Endothelial cell of umbilical vein (primary cell): ENCODE data around the gene CLDN1. TPM values are rescaled to one million over a fixed set of nuclear protein-coding genes. Genes with fewer than 3 reads are reported as not detected.

ENCODE experiments used
- BruUV-seq: library from RNA; stranded (reverse); fragments of 400-500 nt; replicated peaks from 2 replicates; lab custom pipeline; 2021; lab: Mats Ljungman, UMichigan
- CTCF ChIA-PET: fragments of 300-600, 350-600 bp; sonication (Branson Sonifier 250); formaldehyde crosslinking; loops from one replicate; lab custom pipeline; 2021; ENCODE audit warnings: antibody characterized with exemption, inconsistent platforms; lab: Charles Lee
- POLR2A ChIA-PET: fragments of 300-600, 350-600 bp; sonication (Branson Sonifier 250); formaldehyde crosslinking; loops from one replicate; lab custom pipeline; 2021; ENCODE audit warnings: antibody characterized with exemption, inconsistent platforms; lab: Charles Lee
- DNase-seq: peaks from one replicate; pipeline ENCODE4 v3.0.0-alpha.2; 2011; ENCODE audit warnings: low read depth, low spot score
- FAIRE-seq: peaks from 2 replicates; lab custom pipeline; 2011; peaks lifted over from hg19 to GRCh38; lab: Jason Lieb, UNC
- H2AFZ ChIP-seq: 2 replicates; pipeline ENCODE4 v1.6.0; 2012; ENCODE audit warnings: low read depth, low read length, control low read depth, inconsistent platforms
- H3K27ac ChIP-seq: 2 replicates; pipeline ENCODE4 v1.5.1; 2011; ENCODE audit warnings: low read depth, mild to moderate bottlenecking, control low read depth, low read length, moderate library complexity; ENCODE audit not compliant: insufficient read depth
- H3K27me3 ChIP-seq, 2 experiments: 2 replicates each; pipeline versions ENCODE4 v1.6.0 to v1.6.1; 2011; ENCODE audit warnings: low read length in 2 of 2, mixed read lengths in 1 of 2; ENCODE audit not compliant: control insufficient read depth in 2 of 2, insufficient read depth in 2 of 2
- H3K36me3 ChIP-seq, 2 experiments: 2 replicates in 1 of 2; 3 replicates in 1 of 2; pipeline ENCODE4 v1.5.1; 2011; ENCODE audit warnings: low read length in 2 of 2, mild to moderate bottlenecking in 1 of 2, moderate library complexity in 1 of 2; ENCODE audit not compliant: control insufficient read depth in 2 of 2, insufficient read depth in 2 of 2; ENCODE audit errors: extremely low read depth in 1 of 2
- H3K4me1 ChIP-seq: 3 replicates; pipeline ENCODE4 v1.5.1; 2011; ENCODE audit warnings: mild to moderate bottlenecking, low read length; ENCODE audit not compliant: control insufficient read depth, insufficient read depth; ENCODE audit errors: extremely low read depth
- H3K4me2 ChIP-seq: 2 replicates; pipeline ENCODE4 v1.6.1; 2011; ENCODE audit warnings: low read length, control low read depth, mixed read lengths; ENCODE audit not compliant: insufficient read depth
- H3K4me3 ChIP-seq, 3 experiments: fragments of 200-600 bp in 1 of 3; sonication (generic), shearing (Covaris generic) in 1 of 3; replicated peaks in 1 of 3; 2 replicates each; pipeline ENCODE4 v1.5.1; 2011 to 2016; ENCODE audit warnings: control low read depth in 3 of 3, low read length in 3 of 3, mild to moderate bottlenecking in 2 of 3, inconsistent platforms in 1 of 3, low read depth in 1 of 3, moderate library complexity in 1 of 3; ENCODE audit not compliant: insufficient read depth in 1 of 3
- H3K79me2 ChIP-seq: 2 replicates; pipeline ENCODE4 v1.6.0; 2012; ENCODE audit warnings: low read length, inconsistent platforms; ENCODE audit not compliant: control insufficient read depth, insufficient read depth
- H3K9ac ChIP-seq: replicated peaks from 2 replicates; pipeline ENCODE3; 2011; ENCODE audit warnings: low read length, control low read depth; ENCODE audit not compliant: insufficient read depth; ENCODE audit errors: extremely low read depth
- H3K9me1 ChIP-seq: replicated peaks from 3 replicates; pipeline ENCODE4 v1.6.0; 2011; ENCODE audit warnings: mild to moderate bottlenecking, low read length; ENCODE audit not compliant: control insufficient read depth, insufficient read depth; ENCODE audit errors: extremely low read depth
- H3K9me3 ChIP-seq: replicated peaks from 2 replicates; pipeline ENCODE4 v1.5.1; 2012; ENCODE audit warnings: low read length, inconsistent platforms; ENCODE audit not compliant: control insufficient read depth, insufficient read depth
- H4K20me1 ChIP-seq: replicated peaks from 2 replicates; pipeline ENCODE3; 2011; ENCODE audit warnings: mild to moderate bottlenecking, low read length; ENCODE audit not compliant: control insufficient read depth, insufficient read depth; ENCODE audit errors: extremely low read depth
- EZH2 ChIP-seq: IDR thresholded peaks from 2 replicates; pipeline ENCODE4 v1.6.1; 2012; ENCODE audit warnings: borderline replicate concordance, low read depth, mild to moderate bottlenecking, moderate library complexity, low read length, inconsistent platforms; ENCODE audit not compliant: severe bottlenecking
- FOS ChIP-seq: IDR thresholded peaks from 2 replicates; pipeline ENCODE4 v1.6.1; 2011; ENCODE audit warnings: mild to moderate bottlenecking, low read length, moderate library complexity, borderline replicate concordance; ENCODE audit not compliant: insufficient read depth
- GATA2 ChIP-seq: IDR thresholded peaks from 2 replicates; pipeline ENCODE4 v1.7.0; 2011; ENCODE audit warnings: low read depth, mild to moderate bottlenecking, moderate library complexity, mixed read lengths, low read length; ENCODE audit not compliant: insufficient read length, insufficient read depth
- JUN ChIP-seq: IDR thresholded peaks from 2 replicates; pipeline ENCODE4 v1.6.1; 2011; ENCODE audit warnings: borderline replicate concordance, low read depth; ENCODE audit not compliant: insufficient read length, insufficient read depth
- MYC ChIP-seq: IDR thresholded peaks from one replicate; pipeline ENCODE4 v1.6.1; 2011; ENCODE audit warnings: mild to moderate bottlenecking, low read depth, low read length
- POLR2A ChIP-seq: IDR thresholded peaks from 2 replicates; pipeline ENCODE4 v1.6.1; 2012; ENCODE audit warnings: low read depth, mild to moderate bottlenecking, control low read depth, low read length
- POLR2AphosphoS5 ChIP-seq: IDR thresholded peaks from 2 replicates; pipeline ENCODE4 v1.6.1; 2012; ENCODE audit warnings: low read depth, mild to moderate bottlenecking, control low read depth, low read length, moderate library complexity; ENCODE audit not compliant: insufficient read depth
- dilution Hi-C: fragments of 300-500 bp; cut with MboI; formaldehyde crosslinking; loops from one replicate; pipeline ENCODE4 v1.15.0; 2019; ENCODE audit warnings: low sequenced_read_pairs; ENCODE audit not compliant: extremely low pct_ligation_motif_present
- intact Hi-C: fragments of 100-400 bp; cut with micrococcal nuclease; formaldehyde crosslinking; loops from one replicate; pipeline ENCODE4 v1.10.0; 2022
- polyA plus RNA-seq, 4 experiments: library from polyadenylated mRNA; depleted of rRNA in 3 of 4; stranded (reverse) in 3 of 4; unstranded in 1 of 4; fragments of >200 nt; gene quantifications; 2 replicates each; pipeline versions ENCODE4 v1.2.1 to v1.2.3, GENCODE V29; 2011 to 2012; ENCODE audit warnings: missing spikeins in 1 of 4
- total RNA-seq: library from RNA; stranded (reverse); gene quantifications from 2 replicates; pipeline ENCODE4 v1.2.3, GENCODE V29; 2021
- TF ChIP-seq, protein P1 (sequence below): IDR thresholded peaks from 2 replicates; pipeline ENCODE4 v1.6.1; 2011; ENCODE audit not compliant: insufficient read depth, insufficient read length
- TF ChIP-seq, protein P2 (sequence below), 2 donors: IDR thresholded peaks; 1 replicate in 1 of 2; 2 replicates in 1 of 2; pipeline ENCODE4 v1.5.1; 2011; ENCODE audit warnings: low read length in 2 of 2, mild to moderate bottlenecking in 2 of 2, moderate library complexity in 2 of 2, control low read depth in 1 of 2, inconsistent platforms in 1 of 2, low read depth in 1 of 2; ENCODE audit not compliant: insufficient read depth in 1 of 2; ENCODE audit errors: extremely low read depth in 1 of 2

Gene CLDN1
- total and polyA plus RNA-seq, 2 donors (not counting 3 experiments of a cell fraction or from before 2014, with no cell fraction given) = 0.27 to 0.32 TPM

DNA sequence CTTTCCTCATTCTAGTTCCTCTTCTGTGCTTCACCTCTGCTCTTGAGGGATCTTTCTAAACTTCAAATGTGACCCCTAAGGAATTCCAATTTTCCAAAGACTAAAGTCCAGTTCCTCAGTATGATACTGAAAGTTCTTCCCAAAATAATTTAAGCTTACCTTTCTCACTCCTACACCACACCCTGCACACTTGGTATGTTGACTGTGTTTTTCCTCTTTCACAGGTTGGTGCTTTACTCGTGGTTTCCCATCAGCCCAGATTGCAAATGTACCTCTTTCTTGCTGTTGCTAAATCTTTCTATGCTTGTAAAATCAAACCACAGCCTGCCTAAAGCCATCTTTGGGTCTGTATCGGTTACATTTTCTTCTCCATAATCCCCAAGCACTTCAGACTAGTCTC is 35.2 kb upstream of the CLDN1 start:
- H3K27ac ChIP-seq = no peak overlapping the region
- no peak overlapping the region for H2AFZ ChIP-seq
- FAIRE-seq (no peak), DNase-seq (no peak)
- dilution Hi-C loops = no loop called here
- no TSS peak for BruUV-seq
- H3K9ac ChIP-seq = no peak overlapping the region
- no peak for TF ChIP-seq EZH2
- no peak for TF ChIP-seq POLR2A
- no peak for TF ChIP-seq FOS
- TF ChIP-seq JUN = no peak
- TF ChIP-seq, protein P1, sequence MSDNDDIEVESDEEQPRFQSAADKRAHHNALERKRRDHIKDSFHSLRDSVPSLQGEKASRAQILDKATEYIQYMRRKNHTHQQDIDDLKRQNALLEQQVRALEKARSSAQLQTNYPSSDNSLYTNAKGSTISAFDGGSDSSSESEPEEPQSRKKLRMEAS = no peak
- no peak for TF ChIP-seq MYC
- TF ChIP-seq, protein P2, sequence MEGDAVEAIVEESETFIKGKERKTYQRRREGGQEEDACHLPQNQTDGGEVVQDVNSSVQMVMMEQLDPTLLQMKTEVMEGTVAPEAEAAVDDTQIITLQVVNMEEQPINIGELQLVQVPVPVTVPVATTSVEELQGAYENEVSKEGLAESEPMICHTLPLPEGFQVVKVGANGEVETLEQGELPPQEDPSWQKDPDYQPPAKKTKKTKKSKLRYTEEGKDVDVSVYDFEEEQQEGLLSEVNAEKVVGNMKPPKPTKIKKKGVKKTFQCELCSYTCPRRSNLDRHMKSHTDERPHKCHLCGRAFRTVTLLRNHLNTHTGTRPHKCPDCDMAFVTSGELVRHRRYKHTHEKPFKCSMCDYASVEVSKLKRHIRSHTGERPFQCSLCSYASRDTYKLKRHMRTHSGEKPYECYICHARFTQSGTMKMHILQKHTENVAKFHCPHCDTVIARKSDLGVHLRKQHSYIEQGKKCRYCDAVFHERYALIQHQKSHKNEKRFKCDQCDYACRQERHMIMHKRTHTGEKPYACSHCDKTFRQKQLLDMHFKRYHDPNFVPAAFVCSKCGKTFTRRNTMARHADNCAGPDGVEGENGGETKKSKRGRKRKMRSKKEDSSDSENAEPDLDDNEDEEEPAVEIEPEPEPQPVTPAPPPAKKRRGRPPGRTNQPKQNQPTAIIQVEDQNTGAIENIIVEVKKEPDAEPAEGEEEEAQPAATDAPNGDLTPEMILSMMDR (IDR thresholded peaks at IDR 0.05; ENCODE audit: extremely low read depth in 1 of 2, insufficient read depth in 1 of 2, low read depth in 1 of 2, low read length in 2 of 2) = no peak
- no peak for TF ChIP-seq GATA2
- no peak for TF ChIP-seq POLR2AphosphoS5
- H3K79me2 ChIP-seq = no peaks in the 10 kb centered on the region
- POLR2A ChIA-PET = no interaction called here
- no peaks in the 10 kb centered on the region for H3K4me1 ChIP-seq
- no peaks in the 10 kb centered on the region for H4K20me1 ChIP-seq
- H3K4me3 ChIP-seq = no peak overlapping the region
- H3K4me2 ChIP-seq = no peak overlapping the region
- no peaks in the 10 kb centered on the region for H3K9me3 ChIP-seq
- CTCF ChIA-PET = interaction anchor here (1.5 kb wide), 1 partner anchor 67 kb away, joined by 5 read pairs; no protein-coding TSS in a partner anchor
- no peaks in the 10 kb centered on the region for H3K36me3 ChIP-seq
- no peaks in the 10 kb centered on the region for H3K9me1 ChIP-seq
- H3K27me3 ChIP-seq = no peaks in the 10 kb centered on the region
- intact Hi-C loops = no loop called here
